ENCODE measurements around the gene C6orf132. TPM values are rescaled to one million over a fixed set of nuclear protein-coding genes. Genes with fewer than 3 reads are reported as not detected.
A peak's percentile ranks its signal among the peaks of the same experiment; 100 is the strongest.

Gene C6orf132
- total RNA-seq, 1 donor from 2014 or later, result 5.3 TPM

DNA sequence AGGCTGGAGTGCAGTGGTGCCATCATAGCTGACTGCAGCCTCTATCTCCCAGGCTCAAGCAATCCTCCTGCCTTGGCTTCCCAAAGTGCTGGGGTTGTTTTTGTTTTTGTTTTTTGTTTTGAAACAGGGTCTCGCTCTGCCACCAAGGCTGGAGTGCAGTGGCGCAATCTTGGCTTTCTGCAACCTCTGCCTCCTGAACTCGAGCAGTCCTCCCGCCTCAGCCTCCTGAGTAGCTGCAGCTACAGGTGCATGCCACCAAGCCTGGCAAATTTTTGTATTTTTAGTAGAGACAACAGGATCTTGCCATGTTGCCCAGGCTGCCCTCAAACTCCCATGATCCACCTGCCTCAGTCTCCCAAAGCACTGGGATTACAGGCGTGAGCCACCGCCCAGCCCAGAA lies 4.2 kb downstream of the C6orf132 start:
- no peak for FAIRE-seq
- H3K4me1 Mint-ChIP-seq (ENCODE audit: low read depth, unreplicated experiment), result peaks cover 40% of the 10 kb centered on the region
- DNase-seq (ENCODE audit: low read depth), result no peak

DNA sequence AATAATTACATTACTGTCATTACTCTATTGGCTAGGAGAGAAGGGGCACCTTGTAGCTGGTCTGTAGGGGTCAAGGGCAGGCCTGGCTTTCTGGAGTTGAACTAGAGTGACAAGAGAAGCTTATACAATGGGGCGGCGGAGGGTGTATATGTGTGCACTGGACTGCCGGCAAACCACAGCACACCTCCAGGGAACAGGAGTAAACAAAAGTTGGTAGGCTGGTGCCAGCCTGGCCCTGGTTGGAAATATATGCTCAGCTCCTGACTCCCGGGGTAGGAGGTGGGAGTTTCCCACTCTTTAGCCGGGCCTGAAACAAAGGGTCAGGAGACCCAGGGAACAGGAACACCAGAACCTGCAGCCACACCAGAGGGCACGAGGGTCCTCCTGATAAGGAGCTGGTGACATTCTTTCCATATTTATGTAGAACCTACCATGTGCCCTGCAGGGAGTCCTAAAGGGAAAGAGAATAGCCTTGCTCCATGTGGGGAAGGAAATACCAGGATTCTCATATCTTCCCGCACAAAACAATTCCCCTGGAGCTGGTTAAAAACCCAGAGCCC lies 5.1 kb downstream of the C6orf132 start:
- H3K9me3 ChIP-seq (ENCODE audit: insufficient read depth, low read depth, low read length), result no peaks in the 10 kb centered on the region
- no peak for TF ChIP-seq EZH2 (IDR thresholded peaks at IDR 0.05; ENCODE audit: insufficient read depth, low read length)
- TF ChIP-seq, protein P1, sequence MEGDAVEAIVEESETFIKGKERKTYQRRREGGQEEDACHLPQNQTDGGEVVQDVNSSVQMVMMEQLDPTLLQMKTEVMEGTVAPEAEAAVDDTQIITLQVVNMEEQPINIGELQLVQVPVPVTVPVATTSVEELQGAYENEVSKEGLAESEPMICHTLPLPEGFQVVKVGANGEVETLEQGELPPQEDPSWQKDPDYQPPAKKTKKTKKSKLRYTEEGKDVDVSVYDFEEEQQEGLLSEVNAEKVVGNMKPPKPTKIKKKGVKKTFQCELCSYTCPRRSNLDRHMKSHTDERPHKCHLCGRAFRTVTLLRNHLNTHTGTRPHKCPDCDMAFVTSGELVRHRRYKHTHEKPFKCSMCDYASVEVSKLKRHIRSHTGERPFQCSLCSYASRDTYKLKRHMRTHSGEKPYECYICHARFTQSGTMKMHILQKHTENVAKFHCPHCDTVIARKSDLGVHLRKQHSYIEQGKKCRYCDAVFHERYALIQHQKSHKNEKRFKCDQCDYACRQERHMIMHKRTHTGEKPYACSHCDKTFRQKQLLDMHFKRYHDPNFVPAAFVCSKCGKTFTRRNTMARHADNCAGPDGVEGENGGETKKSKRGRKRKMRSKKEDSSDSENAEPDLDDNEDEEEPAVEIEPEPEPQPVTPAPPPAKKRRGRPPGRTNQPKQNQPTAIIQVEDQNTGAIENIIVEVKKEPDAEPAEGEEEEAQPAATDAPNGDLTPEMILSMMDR (IDR thresholded peaks at IDR 0.05; ENCODE audit: insufficient read depth, low read depth, low read length), result no peak
- DNase-seq (ENCODE audit: low read depth) (no peak), FAIRE-seq (no peak)
- H3K36me3 ChIP-seq (ENCODE audit: insufficient read depth, low read length), result no peaks in the 10 kb centered on the region
- H3K27ac ChIP-seq (ENCODE audit: low read depth, low read length), result peak overlapping the region; percentile 91
- H3K27me3 Mint-ChIP-seq (ENCODE audit: low read depth, unreplicated experiment), result peaks cover 2% of the 10 kb centered on the region
- no peaks in the 10 kb centered on the region for H3K9me3 Mint-ChIP-seq (ENCODE audit: unreplicated experiment)
- H4K20me1 ChIP-seq (ENCODE audit: insufficient read depth, low read length), result no peaks in the 10 kb centered on the region
- H3K79me2 ChIP-seq (ENCODE audit: insufficient read depth, low read length), result peaks cover 39% of the 10 kb centered on the region
- H3K4me1 Mint-ChIP-seq (ENCODE audit: low read depth, unreplicated experiment), result peaks cover 36% of the 10 kb centered on the region
- H3K27ac Mint-ChIP-seq (ENCODE audit: unreplicated experiment), result peak overlapping the region; percentile 99
- peak overlapping the region; percentile 79 for H3K9ac ChIP-seq (ENCODE audit: low read length)
- peak overlapping the region; percentile 11 for H2AFZ ChIP-seq (ENCODE audit: low read depth, low read length)
- H3K4me2 ChIP-seq (ENCODE audit: low read length), result peak overlapping the region; percentile 83
- H3K4me1 ChIP-seq (ENCODE audit: insufficient read depth, low read length), result peaks cover 42% of the 10 kb centered on the region
- H3K27me3 ChIP-seq (ENCODE audit: insufficient read depth, low read length), result no peaks in the 10 kb centered on the region
- peak overlapping the region; percentile 60 for H3K4me3 Mint-ChIP-seq (ENCODE audit: unreplicated experiment)
- peaks cover 1% of the 10 kb centered on the region for H3K36me3 Mint-ChIP-seq (ENCODE audit: low read depth, unreplicated experiment)
- peak overlapping the region; percentile 17 for H3K4me3 ChIP-seq (ENCODE audit: insufficient read depth, low read depth, low read length)

More for the DNA sequence above, 4.2 kb downstream of the C6orf132 start:
- no peak overlapping the region for H2AFZ ChIP-seq (ENCODE audit: low read depth, low read length)
- peak overlapping the region; percentile 8 for H3K27ac ChIP-seq (ENCODE audit: low read depth, low read length)
- peaks cover 39% of the 10 kb centered on the region for H3K79me2 ChIP-seq (ENCODE audit: insufficient read depth, low read length)
- Mint-ChIP-seq H3K27me3 (ENCODE audit: low read depth, unreplicated experiment) (peaks cover 6% of the 10 kb centered on the region), H3K36me3 (ENCODE audit: low read depth, unreplicated experiment) (peaks cover 1% of the 10 kb centered on the region), H3K4me3 (ENCODE audit: unreplicated experiment) (no peak overlapping the region), H3K9me3 (ENCODE audit: unreplicated experiment) (no peaks in the 10 kb centered on the region), H3K27ac (ENCODE audit: unreplicated experiment) (peak overlapping the region; percentile 27)
- H3K4me1 ChIP-seq (ENCODE audit: insufficient read depth, low read length), result peaks cover 48% of the 10 kb centered on the region
- H3K36me3 ChIP-seq (ENCODE audit: insufficient read depth, low read length), result no peaks in the 10 kb centered on the region
- H3K9me3 ChIP-seq (ENCODE audit: insufficient read depth, low read depth, low read length), result no peaks in the 10 kb centered on the region
- H3K4me2 ChIP-seq (ENCODE audit: low read length), result no peak overlapping the region
- no peaks in the 10 kb centered on the region for H4K20me1 ChIP-seq (ENCODE audit: insufficient read depth, low read length)
- no peak overlapping the region for H3K9ac ChIP-seq (ENCODE audit: low read length)
- no peaks in the 10 kb centered on the region for H3K27me3 ChIP-seq (ENCODE audit: insufficient read depth, low read length)
- TF ChIP-seq EZH2 (IDR thresholded peaks at IDR 0.05; ENCODE audit: insufficient read depth, low read length), result no peak
- TF ChIP-seq, protein P1 (IDR thresholded peaks at IDR 0.05; ENCODE audit: insufficient read depth, low read depth, low read length), result no peak
- H3K4me3 ChIP-seq (ENCODE audit: insufficient read depth, low read depth, low read length), result no peak overlapping the region

DNA sequence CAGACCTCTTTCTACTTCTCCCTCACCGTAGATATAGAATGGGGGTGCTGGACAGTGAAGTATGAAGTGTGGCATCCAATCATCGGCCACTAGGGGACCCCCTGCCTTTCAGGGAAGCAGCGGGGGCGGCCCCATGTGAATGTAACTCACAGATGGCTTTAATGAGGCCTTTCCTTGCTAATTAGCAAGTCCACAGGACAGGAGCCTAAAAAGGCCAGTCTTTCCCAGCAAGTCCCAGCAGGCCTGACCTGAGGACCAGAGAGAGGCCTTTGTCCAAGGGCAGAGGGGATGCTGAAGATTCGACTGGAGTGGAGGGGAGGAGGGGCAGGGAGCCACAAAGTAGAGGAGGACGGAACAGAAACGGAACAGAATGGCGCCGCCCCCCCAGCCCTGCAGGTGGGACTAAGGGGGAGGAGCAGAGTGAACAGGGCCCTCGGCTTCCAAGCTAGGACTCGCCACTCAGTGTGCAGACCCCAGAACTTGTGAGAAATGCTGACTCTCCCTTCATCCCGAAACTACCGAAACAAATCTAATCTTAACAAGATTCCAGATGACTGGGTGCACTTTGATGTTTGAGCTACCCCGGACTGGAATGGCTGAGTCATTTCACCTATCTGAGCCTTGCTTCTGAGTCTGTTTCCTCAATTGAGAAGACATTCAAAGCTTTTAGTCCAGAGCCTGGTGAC lies 5.8 kb downstream of the C6orf132 start:
- H3K4me2 ChIP-seq (ENCODE audit: low read length), result peak overlapping the region; percentile 83
- peak overlapping the region; percentile 71 for H3K4me3 Mint-ChIP-seq (ENCODE audit: unreplicated experiment)
- no peaks in the 10 kb centered on the region for H3K27me3 ChIP-seq (ENCODE audit: insufficient read depth, low read length)
- no peaks in the 10 kb centered on the region for H3K36me3 ChIP-seq (ENCODE audit: insufficient read depth, low read length)
- peak; percentile 86 for DNase-seq (ENCODE audit: low read depth)
- H3K9me3 ChIP-seq (ENCODE audit: insufficient read depth, low read depth, low read length), result no peaks in the 10 kb centered on the region
- FAIRE-seq, result peak; percentile 60
- peak overlapping the region; percentile 17 for H3K4me3 ChIP-seq (ENCODE audit: insufficient read depth, low read depth, low read length)
- peaks cover 1% of the 10 kb centered on the region for H3K9me3 Mint-ChIP-seq (ENCODE audit: unreplicated experiment)
- H3K9ac ChIP-seq (ENCODE audit: low read length), result peak overlapping the region; percentile 79
- H3K27ac ChIP-seq (ENCODE audit: low read depth, low read length), result peak overlapping the region; percentile 91
- peaks cover 2% of the 10 kb centered on the region for H3K27me3 Mint-ChIP-seq (ENCODE audit: low read depth, unreplicated experiment)
- H3K36me3 Mint-ChIP-seq (ENCODE audit: low read depth, unreplicated experiment), result peaks cover 3% of the 10 kb centered on the region
- peaks cover 36% of the 10 kb centered on the region for H3K79me2 ChIP-seq (ENCODE audit: insufficient read depth, low read length)
- peak overlapping the region; percentile 99 for H3K27ac Mint-ChIP-seq (ENCODE audit: unreplicated experiment)
- H3K4me1 Mint-ChIP-seq (ENCODE audit: low read depth, unreplicated experiment), result peaks cover 38% of the 10 kb centered on the region
- peaks cover 43% of the 10 kb centered on the region for H3K4me1 ChIP-seq (ENCODE audit: insufficient read depth, low read length)
- peak overlapping the region; percentile 52 for H2AFZ ChIP-seq (ENCODE audit: low read depth, low read length)
- H4K20me1 ChIP-seq (ENCODE audit: insufficient read depth, low read length), result no peaks in the 10 kb centered on the region
- TF ChIP-seq, protein P1 (IDR thresholded peaks at IDR 0.05; ENCODE audit: insufficient read depth, low read depth, low read length), result peak; percentile 37
- TF ChIP-seq EZH2 (IDR thresholded peaks at IDR 0.05; ENCODE audit: insufficient read depth, low read length), result no peak

Data from astrocyte (in vitro differentiated cells and primary cell).